Panc1 (cell line): ENCODE data around the gene RYR3. TPM values are rescaled to one million over a fixed set of nuclear protein-coding genes. Genes with fewer than 3 reads are reported as not detected.

Source experiments
- ATAC-seq: fragments of 200-7000 bp; cut with Tn5 transposase; 2 replicates; pipeline ENCODE4 v1.9.1; 2020; ENCODE audit warnings: mild to moderate bottlenecking, moderate library complexity
- BruUV-seq: library from RNA; stranded (reverse); fragments of 400-500 nt; replicated peaks from 2 replicates; lab custom pipeline; 2021; lab: Mats Ljungman, UMichigan
- CTCF ChIA-PET: fragments of 300-600 bp; sonication (Branson Sonifier 250); formaldehyde crosslinking; loops from one replicate; lab custom pipeline; 2022; ENCODE audit warnings: antibody characterized with exemption; lab: Charles Lee
- POLR2A ChIA-PET: fragments of 300-600 bp; sonication (Branson Sonifier 250); formaldehyde crosslinking; loops from one replicate; lab custom pipeline; 2022; ENCODE audit warnings: antibody characterized with exemption; lab: Charles Lee
- DNase-seq: peaks from one replicate; pipeline ENCODE4 v3.0.0-alpha.2; 2010; ENCODE audit warnings: low read depth, low spot score
- H3K27ac ChIP-seq: 2 replicates; pipeline ENCODE4 v1.5.1; 2011; ENCODE audit warnings: mild to moderate bottlenecking, low read length, inconsistent platforms
- H3K27me3 ChIP-seq: fragments of 200-500 bp; sonication (Bioruptor generic); 2 replicates; pipeline ENCODE4 v1.6.0; 2014; ENCODE audit warnings: low read length, inconsistent platforms; ENCODE audit not compliant: control insufficient read depth, insufficient read depth
- H3K36me3 ChIP-seq: fragments of 200-500 bp; sonication (Bioruptor generic); 2 replicates; pipeline ENCODE4 v1.5.1; 2014; ENCODE audit warnings: inconsistent platforms, mild to moderate bottlenecking, low read length, moderate library complexity; ENCODE audit not compliant: control insufficient read depth, insufficient read depth
- H3K4me1 ChIP-seq: 2 replicates; pipeline ENCODE4 v1.5.1; 2011; ENCODE audit warnings: inconsistent platforms, mild to moderate bottlenecking, low read length, moderate library complexity; ENCODE audit not compliant: control insufficient read depth, insufficient read depth
- H3K4me3 ChIP-seq, 2 experiments: 2 replicates each; pipeline ENCODE4 v1.5.1; 2011 to 2012; ENCODE audit warnings: low read depth in 2 of 2, low read length in 2 of 2, mild to moderate bottlenecking in 2 of 2, inconsistent platforms in 1 of 2, moderate library complexity in 1 of 2
- H3K9me3 ChIP-seq: fragments of 200-500 bp; sonication (Bioruptor generic); 2 replicates; pipeline ENCODE4 v1.5.1; 2014; ENCODE audit warnings: low read depth, mild to moderate bottlenecking, inconsistent platforms, low read length, moderate library complexity; ENCODE audit not compliant: control insufficient read depth, insufficient read depth
- POLR2AphosphoS5 ChIP-seq: IDR thresholded peaks from 2 replicates; pipeline ENCODE4 v1.6.1; 2012; ENCODE audit warnings: mild to moderate bottlenecking, low read depth, low read length, moderate library complexity
- SIN3A ChIP-seq: IDR thresholded peaks from 2 replicates; pipeline ENCODE4 v1.6.1; 2012; ENCODE audit warnings: low read depth, mild to moderate bottlenecking, low read length, moderate library complexity, borderline replicate concordance; ENCODE audit not compliant: insufficient read depth
- TCF7L2 ChIP-seq: IDR thresholded peaks from 2 replicates; pipeline ENCODE4 v1.6.1; 2011; ENCODE audit warnings: mild to moderate bottlenecking, low read depth, low read length, inconsistent platforms
- in situ Hi-C: cut with HindIII; loops from 2 replicates; pipeline ENCODE4 v1.10.0; 2016; ENCODE audit warnings: low sequenced_read_pairs, low pct_unique_long_range_greater_than_20kb
- intact Hi-C: fragments of 100-400 bp; cut with micrococcal nuclease; formaldehyde crosslinking; loops from one replicate; pipeline ENCODE4 v1.10.0; 2022; ENCODE audit not compliant: unreplicated experiment
- total RNA-seq: library from RNA; stranded (reverse); gene quantifications from one replicate; pipeline ENCODE4 v1.2.1, GENCODE V29; 2021; ENCODE audit not compliant: unreplicated experiment
- TF ChIP-seq, protein P1 (sequence below), 2 experiments: IDR thresholded peaks; 2 replicates each; pipeline ENCODE4 v1.6.1; 2011 to 2012; ENCODE audit warnings: low read depth in 2 of 2, control low read depth in 1 of 2, low read length in 1 of 2, mild to moderate bottlenecking in 1 of 2, moderate library complexity in 1 of 2; ENCODE audit not compliant: insufficient read depth in 1 of 2
- TF ChIP-seq, protein P2 (sequence below): fragments of 450-650 bp; IDR thresholded peaks from 2 replicates; pipeline ENCODE4 v1.5.1; 2017; ENCODE audit warnings: mild to moderate bottlenecking

RYR3 gene
- total RNA-seq, 1 experiment from 2014 or later, result not detected

DNA sequence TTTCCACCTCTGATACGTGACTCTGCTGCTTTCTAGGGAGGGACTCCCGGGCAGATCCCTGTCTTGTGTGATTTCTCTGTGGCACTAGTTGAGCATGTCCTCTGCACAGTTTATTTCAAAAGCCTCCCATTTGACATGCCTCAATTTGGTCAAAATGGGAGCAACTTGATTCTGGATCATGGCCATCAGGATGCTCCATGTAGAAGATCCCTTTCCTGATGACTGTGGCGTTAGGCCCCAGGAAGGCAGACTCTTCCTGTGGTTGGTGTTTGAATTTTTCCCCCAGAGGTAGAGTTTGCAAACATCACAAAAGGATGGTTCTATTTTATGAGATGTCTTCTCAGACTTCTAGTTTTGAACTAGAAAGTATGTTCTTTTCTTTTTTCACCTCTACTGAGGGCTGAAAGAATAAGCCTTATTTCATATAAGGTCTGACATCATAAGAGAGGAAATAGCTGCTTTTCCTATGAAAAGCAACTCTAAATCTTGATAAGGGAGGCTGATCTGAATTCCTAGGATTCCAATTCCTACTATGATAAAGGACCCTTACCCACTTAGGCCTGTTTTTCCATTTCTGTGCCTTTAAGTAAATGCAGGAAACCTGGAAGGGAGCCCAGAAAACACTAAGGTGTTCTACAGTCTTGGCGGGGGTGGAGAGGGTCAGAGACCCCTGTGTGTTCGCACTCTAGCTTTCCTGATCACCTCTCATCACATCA lies 413.7 kb downstream of the RYR3 start:
- no TSS peak for BruUV-seq
- no peak overlapping the region for H3K4me3 ChIP-seq
- in situ Hi-C loops, result no loop called here
- no peaks in the 10 kb centered on the region for H3K36me3 ChIP-seq
- ChIA-PET CTCF (interaction anchor here (0.6 kb wide), 1 partner anchor 489 kb away, joined by 3 read pairs; no protein-coding TSS in a partner anchor), POLR2A (interaction anchor here (0.6 kb wide), 1 partner anchor 593 kb away, joined by 17 read pairs; no protein-coding TSS in a partner anchor)
- intact Hi-C loops, result no loop called here
- H3K4me1 ChIP-seq, result no peaks in the 10 kb centered on the region
- DNase-seq (no peak), ATAC-seq (no peak)
- H3K27ac ChIP-seq, result no peak overlapping the region
- no peaks in the 10 kb centered on the region for H3K9me3 ChIP-seq
- TF ChIP-seq, protein P1, sequence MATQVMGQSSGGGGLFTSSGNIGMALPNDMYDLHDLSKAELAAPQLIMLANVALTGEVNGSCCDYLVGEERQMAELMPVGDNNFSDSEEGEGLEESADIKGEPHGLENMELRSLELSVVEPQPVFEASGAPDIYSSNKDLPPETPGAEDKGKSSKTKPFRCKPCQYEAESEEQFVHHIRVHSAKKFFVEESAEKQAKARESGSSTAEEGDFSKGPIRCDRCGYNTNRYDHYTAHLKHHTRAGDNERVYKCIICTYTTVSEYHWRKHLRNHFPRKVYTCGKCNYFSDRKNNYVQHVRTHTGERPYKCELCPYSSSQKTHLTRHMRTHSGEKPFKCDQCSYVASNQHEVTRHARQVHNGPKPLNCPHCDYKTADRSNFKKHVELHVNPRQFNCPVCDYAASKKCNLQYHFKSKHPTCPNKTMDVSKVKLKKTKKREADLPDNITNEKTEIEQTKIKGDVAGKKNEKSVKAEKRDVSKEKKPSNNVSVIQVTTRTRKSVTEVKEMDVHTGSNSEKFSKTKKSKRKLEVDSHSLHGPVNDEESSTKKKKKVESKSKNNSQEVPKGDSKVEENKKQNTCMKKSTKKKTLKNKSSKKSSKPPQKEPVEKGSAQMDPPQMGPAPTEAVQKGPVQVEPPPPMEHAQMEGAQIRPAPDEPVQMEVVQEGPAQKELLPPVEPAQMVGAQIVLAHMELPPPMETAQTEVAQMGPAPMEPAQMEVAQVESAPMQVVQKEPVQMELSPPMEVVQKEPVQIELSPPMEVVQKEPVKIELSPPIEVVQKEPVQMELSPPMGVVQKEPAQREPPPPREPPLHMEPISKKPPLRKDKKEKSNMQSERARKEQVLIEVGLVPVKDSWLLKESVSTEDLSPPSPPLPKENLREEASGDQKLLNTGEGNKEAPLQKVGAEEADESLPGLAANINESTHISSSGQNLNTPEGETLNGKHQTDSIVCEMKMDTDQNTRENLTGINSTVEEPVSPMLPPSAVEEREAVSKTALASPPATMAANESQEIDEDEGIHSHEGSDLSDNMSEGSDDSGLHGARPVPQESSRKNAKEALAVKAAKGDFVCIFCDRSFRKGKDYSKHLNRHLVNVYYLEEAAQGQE (IDR thresholded peaks at IDR 0.05; ENCODE audit: insufficient read depth in 1 of 2, low read depth in 2 of 2, low read length in 1 of 2), result no peak
- no peak for TF ChIP-seq TCF7L2
- TF ChIP-seq, protein P2, sequence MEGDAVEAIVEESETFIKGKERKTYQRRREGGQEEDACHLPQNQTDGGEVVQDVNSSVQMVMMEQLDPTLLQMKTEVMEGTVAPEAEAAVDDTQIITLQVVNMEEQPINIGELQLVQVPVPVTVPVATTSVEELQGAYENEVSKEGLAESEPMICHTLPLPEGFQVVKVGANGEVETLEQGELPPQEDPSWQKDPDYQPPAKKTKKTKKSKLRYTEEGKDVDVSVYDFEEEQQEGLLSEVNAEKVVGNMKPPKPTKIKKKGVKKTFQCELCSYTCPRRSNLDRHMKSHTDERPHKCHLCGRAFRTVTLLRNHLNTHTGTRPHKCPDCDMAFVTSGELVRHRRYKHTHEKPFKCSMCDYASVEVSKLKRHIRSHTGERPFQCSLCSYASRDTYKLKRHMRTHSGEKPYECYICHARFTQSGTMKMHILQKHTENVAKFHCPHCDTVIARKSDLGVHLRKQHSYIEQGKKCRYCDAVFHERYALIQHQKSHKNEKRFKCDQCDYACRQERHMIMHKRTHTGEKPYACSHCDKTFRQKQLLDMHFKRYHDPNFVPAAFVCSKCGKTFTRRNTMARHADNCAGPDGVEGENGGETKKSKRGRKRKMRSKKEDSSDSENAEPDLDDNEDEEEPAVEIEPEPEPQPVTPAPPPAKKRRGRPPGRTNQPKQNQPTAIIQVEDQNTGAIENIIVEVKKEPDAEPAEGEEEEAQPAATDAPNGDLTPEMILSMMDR, result no peak
- no peak for TF ChIP-seq POLR2AphosphoS5
- no peak for TF ChIP-seq SIN3A
- no peaks in the 10 kb centered on the region for H3K27me3 ChIP-seq

GRCh38 chr15:33729653-33730052 lies 418.9 kb downstream of the RYR3 start:
- POLR2A ChIA-PET, result no interaction called here

More at GRCh38 chr15:33729653-33730052, 418.9 kb downstream of the RYR3 start:
- CTCF ChIA-PET, result interaction anchor here (0.5 to 1.6 kb wide), 3 partner anchors 8 to 437 kb away, joined by 3 to 8 read pairs (median 3); no protein-coding TSS in a partner anchor
- in situ Hi-C loops, result no loop called here
- no peak overlapping the region for H3K27ac ChIP-seq
- no peaks in the 10 kb centered on the region for H3K27me3 ChIP-seq
- no peak overlapping the region for H3K4me3 ChIP-seq
- no peaks in the 10 kb centered on the region for H3K4me1 ChIP-seq
- no TSS peak for BruUV-seq
- H3K36me3 ChIP-seq, result no peaks in the 10 kb centered on the region
- no peak for DNase-seq
- TF ChIP-seq POLR2AphosphoS5, result no peak
- TF ChIP-seq, protein P1 (IDR thresholded peaks at IDR 0.05; ENCODE audit: insufficient read depth in 1 of 2, low read depth in 2 of 2, low read length in 1 of 2), result no peak
- TF ChIP-seq, protein P2, result peak; percentile 38
- no peak for TF ChIP-seq SIN3A
- TF ChIP-seq TCF7L2, result no peak
- intact Hi-C loops, result no loop called here
- no peaks in the 10 kb centered on the region for H3K9me3 ChIP-seq
- ATAC-seq, result no peak
